Calu3 (cell line): Measurements from ENCODE around the gene LILRA6. TPM values are rescaled to one million over a fixed set of nuclear protein-coding genes. Genes with fewer than 3 reads are reported as not detected.
"Not testable (repeated sequence)": the region's sequence is repeated elsewhere in the genome, so short reads cannot be mapped to it uniquely, and the experiment has no call there.

Experiments
- Bru-seq: library from RNA; stranded (reverse); fragments of 400-500 nt; gene quantifications from one replicate; lab custom pipeline; 2021; lab: Mats Ljungman, UMichigan
- BruChase-seq, 2 experiments: library from RNA; stranded (reverse); fragments of 400-500 nt; gene quantifications; one replicate each; lab custom pipeline; 2021; lab: Mats Ljungman, UMichigan
- BruUV-seq: library from RNA; stranded (reverse); fragments of 400-500 nt; replicated peaks from 2 replicates; lab custom pipeline; 2021; lab: Mats Ljungman, UMichigan
- CTCF ChIA-PET: fragments of 300-600 bp; sonication (Branson Sonifier 250); formaldehyde crosslinking; loops from one replicate; lab custom pipeline; 2022; ENCODE audit warnings: antibody characterized with exemption; lab: Charles Lee
- DNase-seq: peaks from one replicate; pipeline ENCODE4 v3.0.0; 2022
- H3K27ac Mint-ChIP-seq: one replicate; pipeline ENCODE4 v1.8.0; 2022; ENCODE audit warnings: mixed read lengths; ENCODE audit not compliant: unreplicated experiment
- H3K27me3 Mint-ChIP-seq: one replicate; pipeline ENCODE4 v1.8.0; 2022; ENCODE audit warnings: mixed read lengths; ENCODE audit not compliant: unreplicated experiment
- H3K36me3 Mint-ChIP-seq: one replicate; pipeline ENCODE4 v1.8.0; 2022; ENCODE audit warnings: mild to moderate bottlenecking, moderate library complexity, mixed read lengths; ENCODE audit not compliant: insufficient read depth, unreplicated experiment
- H3K4me1 Mint-ChIP-seq: one replicate; pipeline ENCODE4 v1.8.0; 2022; ENCODE audit warnings: mild to moderate bottlenecking, low read depth, mixed read lengths; ENCODE audit not compliant: unreplicated experiment
- H3K4me3 Mint-ChIP-seq: one replicate; pipeline ENCODE4 v1.8.0; 2022; ENCODE audit warnings: mild to moderate bottlenecking, low read depth, moderate library complexity, mixed read lengths; ENCODE audit not compliant: unreplicated experiment
- H3K9me3 Mint-ChIP-seq: one replicate; pipeline ENCODE4 v1.8.0; 2022; ENCODE audit warnings: low read depth, mixed read lengths; ENCODE audit not compliant: unreplicated experiment
- intact Hi-C: fragments of 100-400 bp; cut with micrococcal nuclease; formaldehyde crosslinking; loops from one replicate; pipeline ENCODE4 v1.10.0; 2022; ENCODE audit not compliant: unreplicated experiment
- long read RNA-seq: library from polyadenylated mRNA; stranded (forward); transcript quantifications from one replicate; pipeline ENCODE4 v2.0.0, GENCODE V29; 2022
- total RNA-seq: library from RNA; stranded (reverse); gene quantifications from 2 replicates; pipeline ENCODE4 v1.2.3, GENCODE V29; 2022
- TF ChIP-seq, protein P1 (sequence below): fragments of 200-600 bp; IDR thresholded peaks from one replicate; pipeline ENCODE4 v1.8.0; 2022; ENCODE audit warnings: antibody characterized with exemption; ENCODE audit not compliant: unreplicated experiment

The LILRA6 gene
- not detected in 2 replicates for total RNA-seq
- not detected for Bru-seq, nascent RNA
- not detected for BruChase-seq, experiment 1, labeled RNA remaining after a 6-hour chase
- BruChase-seq, experiment 2, labeled RNA remaining after a 2-hour chase, result not detected
- long read RNA-seq, result 0 reads

DNA sequence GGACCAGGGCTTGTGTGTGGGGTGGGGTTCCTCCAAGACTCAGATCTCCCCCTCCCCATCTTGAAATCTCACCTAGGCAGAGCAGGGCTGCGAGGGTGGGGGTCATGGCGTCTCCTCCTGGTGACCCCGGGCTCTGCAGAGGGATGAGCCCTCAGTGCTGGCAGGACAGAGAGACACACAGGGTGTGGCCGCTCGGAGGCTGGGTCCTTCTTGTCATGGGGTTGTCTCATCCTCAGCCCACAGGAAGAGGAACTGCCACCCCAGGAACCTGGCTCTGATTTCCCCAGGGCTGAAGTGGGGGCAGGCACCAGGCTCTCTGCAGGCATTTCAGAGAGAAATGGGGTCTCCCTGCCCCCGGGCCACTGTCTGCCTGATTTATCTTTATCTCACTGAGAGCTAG is at the start of gene LILRA6:
TSS of gene LILRA6 (minus strand) at position 145 of the 400 bp plus-strand sequence.
- BruUV-seq, H3K27ac Mint-ChIP-seq, CTCF ChIA-PET: not testable (repeated sequence)

DNA sequence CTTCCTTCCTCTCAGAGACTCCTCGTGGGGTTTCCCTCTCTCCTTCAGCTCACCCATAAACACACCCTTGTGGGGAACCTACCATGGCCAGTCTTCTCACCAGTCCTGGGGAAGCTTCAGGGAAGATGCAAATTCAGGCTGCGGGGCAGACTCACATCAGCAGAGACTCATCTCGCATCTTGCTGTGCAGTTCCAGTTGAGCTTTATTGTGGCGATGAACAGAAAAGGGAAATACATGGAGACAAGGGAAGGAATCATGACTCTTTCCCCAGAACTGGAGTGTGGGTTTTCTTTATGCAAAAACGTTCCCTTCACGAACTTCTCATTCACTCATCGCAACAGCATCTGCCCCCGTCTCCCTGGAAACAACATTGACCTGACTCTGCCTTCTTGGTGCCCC is 46.6 kb upstream of the LILRA6 start:
- H3K4me1 Mint-ChIP-seq, result peaks cover 27% of the 10 kb centered on the region
- CTCF ChIA-PET, H3K27ac Mint-ChIP-seq, H3K4me3 Mint-ChIP-seq, H3K36me3 Mint-ChIP-seq, intact Hi-C loops, H3K9me3 Mint-ChIP-seq, DNase-seq, BruUV-seq: not testable (repeated sequence)
- peaks cover 92% of the 10 kb centered on the region for H3K27me3 Mint-ChIP-seq

More for the DNA sequence above, at the start of gene LILRA6:
- peaks cover 52% of the 10 kb centered on the region for H3K27me3 Mint-ChIP-seq
- DNase-seq, H3K4me3 Mint-ChIP-seq, H3K4me1 Mint-ChIP-seq, H3K9me3 Mint-ChIP-seq, intact Hi-C loops, H3K36me3 Mint-ChIP-seq: not testable (repeated sequence)

DNA sequence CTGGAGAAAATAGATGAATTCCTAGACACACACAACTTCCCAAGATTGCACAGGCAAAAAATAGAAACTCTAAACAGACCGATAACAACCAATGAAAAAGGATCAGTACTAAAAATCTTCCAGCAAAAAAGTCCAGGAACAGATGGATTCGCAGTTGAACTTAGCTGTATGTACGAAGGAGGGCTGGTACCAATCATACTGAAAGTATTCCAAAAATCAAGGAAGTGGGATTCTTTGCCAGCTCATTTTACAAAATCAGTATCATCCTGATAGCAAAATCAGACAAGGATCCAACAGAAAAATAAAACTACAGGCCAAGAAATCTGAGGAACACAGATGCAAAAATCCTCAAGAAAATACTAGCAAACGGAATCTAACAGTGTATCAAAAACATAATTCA is 44.9 kb upstream of the LILRA6 start:
- Mint-ChIP-seq H3K4me3 (no peak overlapping the region), H3K27ac (no peak overlapping the region), H3K36me3 (no peaks in the 10 kb centered on the region), H3K4me1 (peaks cover 27% of the 10 kb centered on the region), H3K9me3 (no peaks in the 10 kb centered on the region), H3K27me3 (peaks cover 92% of the 10 kb centered on the region)
- no TSS peak for BruUV-seq
- no peak for DNase-seq
- intact Hi-C loops, result no loop called here
- CTCF ChIA-PET, result no interaction called here
- TF ChIP-seq, protein P1, sequence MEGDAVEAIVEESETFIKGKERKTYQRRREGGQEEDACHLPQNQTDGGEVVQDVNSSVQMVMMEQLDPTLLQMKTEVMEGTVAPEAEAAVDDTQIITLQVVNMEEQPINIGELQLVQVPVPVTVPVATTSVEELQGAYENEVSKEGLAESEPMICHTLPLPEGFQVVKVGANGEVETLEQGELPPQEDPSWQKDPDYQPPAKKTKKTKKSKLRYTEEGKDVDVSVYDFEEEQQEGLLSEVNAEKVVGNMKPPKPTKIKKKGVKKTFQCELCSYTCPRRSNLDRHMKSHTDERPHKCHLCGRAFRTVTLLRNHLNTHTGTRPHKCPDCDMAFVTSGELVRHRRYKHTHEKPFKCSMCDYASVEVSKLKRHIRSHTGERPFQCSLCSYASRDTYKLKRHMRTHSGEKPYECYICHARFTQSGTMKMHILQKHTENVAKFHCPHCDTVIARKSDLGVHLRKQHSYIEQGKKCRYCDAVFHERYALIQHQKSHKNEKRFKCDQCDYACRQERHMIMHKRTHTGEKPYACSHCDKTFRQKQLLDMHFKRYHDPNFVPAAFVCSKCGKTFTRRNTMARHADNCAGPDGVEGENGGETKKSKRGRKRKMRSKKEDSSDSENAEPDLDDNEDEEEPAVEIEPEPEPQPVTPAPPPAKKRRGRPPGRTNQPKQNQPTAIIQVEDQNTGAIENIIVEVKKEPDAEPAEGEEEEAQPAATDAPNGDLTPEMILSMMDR, result no peak

DNA sequence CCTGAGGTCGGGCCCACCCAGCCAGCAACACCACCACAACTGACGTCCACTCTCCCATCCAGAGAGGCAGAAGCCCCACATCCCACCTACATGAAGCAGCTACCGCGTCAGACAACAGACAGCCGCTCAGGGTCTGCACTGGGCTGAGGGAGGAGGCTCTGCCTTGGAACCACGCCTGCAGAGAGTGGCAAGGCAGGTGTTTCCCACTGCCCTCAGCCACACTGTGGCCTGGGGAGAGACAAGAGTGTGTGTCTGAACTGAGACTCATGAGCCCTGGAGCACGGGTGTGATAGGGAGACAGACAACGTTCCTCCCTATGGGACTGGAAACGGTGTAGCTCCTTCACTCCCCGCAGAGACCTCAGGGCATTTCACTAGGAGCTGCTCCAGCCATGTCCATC is 43.7 kb upstream of the LILRA6 start:
- peaks cover 27% of the 10 kb centered on the region for H3K4me1 Mint-ChIP-seq
- BruUV-seq, CTCF ChIA-PET, DNase-seq, intact Hi-C loops, H3K4me3 Mint-ChIP-seq, H3K9me3 Mint-ChIP-seq, H3K27ac Mint-ChIP-seq, H3K36me3 Mint-ChIP-seq: not testable (repeated sequence)
- peaks cover 92% of the 10 kb centered on the region for H3K27me3 Mint-ChIP-seq

DNA sequence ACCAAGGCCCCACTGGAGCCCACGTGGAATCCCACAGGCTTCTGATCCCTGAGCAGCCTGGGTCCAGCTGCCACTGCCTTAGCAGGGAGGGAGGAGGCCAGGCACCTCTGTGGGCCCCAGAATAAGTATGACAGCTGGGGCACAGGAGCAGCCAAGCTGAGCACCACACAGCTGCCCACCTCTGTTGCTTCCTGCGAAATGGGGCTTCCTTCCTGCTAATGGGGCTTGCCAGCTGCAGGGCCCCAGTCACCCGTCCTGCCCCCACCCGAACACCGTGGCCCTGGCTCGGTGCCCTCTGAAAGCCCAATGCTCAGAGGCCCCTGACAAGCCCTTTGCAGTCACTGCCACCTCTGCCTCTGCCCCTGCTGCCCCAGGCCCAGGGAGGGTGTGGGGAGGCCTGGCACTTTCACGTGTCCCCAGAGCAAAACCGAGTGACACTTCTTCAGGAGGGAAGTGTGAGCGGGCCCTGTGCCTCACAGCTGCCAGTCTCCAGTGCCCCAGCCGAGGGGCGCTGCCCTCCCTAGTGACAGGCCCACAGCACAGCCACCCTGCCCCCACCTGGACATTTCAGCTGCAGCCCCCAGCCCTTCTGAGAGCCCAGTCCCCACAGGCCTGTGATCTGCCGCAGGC is 43.0 kb upstream of the LILRA6 start:
- H3K27ac Mint-ChIP-seq, result not testable (repeated sequence)

DNA sequence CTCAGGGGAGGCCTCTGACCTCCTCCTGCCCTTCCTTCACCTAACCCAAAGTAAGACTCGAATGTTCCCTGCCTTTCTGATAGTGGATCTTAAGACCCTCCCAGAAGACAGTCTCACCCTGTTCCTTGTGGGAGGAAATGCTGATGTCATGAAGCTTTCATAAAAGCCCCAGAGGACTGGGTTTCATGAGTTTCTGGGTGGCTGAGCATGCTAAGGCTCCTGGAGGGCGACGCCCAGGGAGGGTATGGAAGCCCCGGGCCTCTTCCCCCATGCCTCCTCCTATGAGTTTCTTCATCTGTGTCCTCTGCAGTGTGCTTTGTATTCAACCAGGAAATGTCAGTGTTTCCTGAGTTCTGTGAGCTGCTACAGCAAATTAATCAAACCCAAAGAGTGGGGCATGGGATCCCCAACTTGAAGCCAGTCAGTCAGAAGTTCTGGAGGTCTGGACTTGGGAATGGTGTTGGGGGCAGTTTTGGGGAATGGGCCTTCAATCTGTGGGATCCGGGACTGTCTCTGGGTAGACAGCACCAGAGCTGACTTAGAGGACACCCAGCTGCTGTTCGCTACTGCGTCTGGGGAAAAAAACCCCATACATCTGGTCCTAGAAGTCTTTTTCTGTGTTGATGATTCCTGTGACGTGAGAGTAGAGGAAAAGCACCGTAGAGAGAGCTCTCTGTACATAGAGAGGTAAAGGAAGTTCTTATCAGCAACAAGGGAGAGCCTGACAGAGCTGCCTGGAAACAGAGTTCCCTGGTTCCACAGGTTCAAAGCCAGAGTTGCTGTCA is 40.3 kb upstream of the LILRA6 start:
- CTCF ChIA-PET, result no interaction called here
- Mint-ChIP-seq H3K36me3 (no peaks in the 10 kb centered on the region), H3K27ac (no peak overlapping the region), H3K4me3 (no peak overlapping the region), H3K27me3 (peaks cover 92% of the 10 kb centered on the region), H3K4me1 (peaks cover 12% of the 10 kb centered on the region), H3K9me3 (no peaks in the 10 kb centered on the region)
- no peak for DNase-seq
- intact Hi-C loops, result no loop called here
- BruUV-seq, result no TSS peak
- TF ChIP-seq, protein P1, result no peak

More for the DNA sequence above, 43.0 kb upstream of the LILRA6 start:
- H3K4me3 Mint-ChIP-seq, DNase-seq, H3K36me3 Mint-ChIP-seq, BruUV-seq, H3K9me3 Mint-ChIP-seq, CTCF ChIA-PET, intact Hi-C loops: not testable (repeated sequence)
- Mint-ChIP-seq H3K4me1 (peaks cover 27% of the 10 kb centered on the region), H3K27me3 (peaks cover 92% of the 10 kb centered on the region)

DNA sequence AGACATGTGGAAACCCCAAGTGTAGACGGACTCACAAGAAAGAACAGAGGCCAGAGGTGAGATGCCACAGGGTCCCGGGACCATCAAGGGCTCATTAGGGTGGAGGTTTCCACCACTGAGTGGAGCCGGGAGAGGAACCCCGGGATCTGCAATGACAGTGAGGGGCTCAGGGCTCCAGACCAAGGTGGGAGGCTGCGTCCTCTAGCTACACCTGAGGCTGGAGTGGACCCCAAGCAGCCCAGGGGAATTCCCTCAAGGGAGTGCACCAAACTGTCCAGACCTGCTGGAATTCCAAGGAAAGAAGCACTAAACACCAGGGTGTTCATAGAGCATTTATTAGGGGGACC is 39.1 kb upstream of the LILRA6 start:
- H3K9me3 Mint-ChIP-seq, H3K4me3 Mint-ChIP-seq, intact Hi-C loops, H3K27ac Mint-ChIP-seq, H3K36me3 Mint-ChIP-seq, BruUV-seq, H3K4me1 Mint-ChIP-seq, DNase-seq: not testable (repeated sequence)
- CTCF ChIA-PET, result interaction anchor here (0.6 kb wide), 1 partner anchor 93 kb away, joined by 3 read pairs; no protein-coding TSS in a partner anchor
- H3K27me3 Mint-ChIP-seq, result peaks cover 92% of the 10 kb centered on the region
